Uterus (tissue), 4 donors: ENCODE data around the gene TEX2. TPM values are rescaled to one million over a fixed set of nuclear protein-coding genes. Genes with fewer than 3 reads are reported as not detected.

Experiments used
- DNase-seq, 2 donors: peaks; one replicate each; pipeline ENCODE4 v3.0.0-alpha.2; 2019 to 2020
- H3K27ac ChIP-seq, 2 donors: fragments of 200-600 bp; sonication (generic); 1 replicate in 1 of 2; 2 replicates in 1 of 2; pipeline ENCODE4 v1.5.1; 2016 to 2018
- H3K27me3 ChIP-seq, 2 donors: fragments of 200-600 bp; sonication (generic); one replicate each; pipeline ENCODE4 v1.5.1; 2018 to 2019; ENCODE audit warnings: control low read depth in 1 of 2
- H3K36me3 ChIP-seq, 2 donors: fragments of 200-600 bp; sonication (generic); one replicate each; pipeline ENCODE4 v1.5.1; 2019; ENCODE audit warnings: control low read depth in 1 of 2
- H3K4me1 ChIP-seq, 2 donors: fragments of 200-600 bp; sonication (generic); one replicate each; pipeline ENCODE4 v1.5.1; 2018 to 2019; ENCODE audit warnings: control low read depth in 1 of 2
- H3K4me3 ChIP-seq, 2 donors: fragments of 200-600 bp; sonication (generic); 1 replicate in 1 of 2; 2 replicates in 1 of 2; pipeline ENCODE4 v1.5.1; 2018 to 2019; ENCODE audit warnings: mild to moderate bottlenecking in 1 of 2
- H3K9me3 ChIP-seq, 2 donors: fragments of 200-600 bp; sonication (generic); one replicate each; pipeline ENCODE4 v1.5.1; 2019; ENCODE audit warnings: control low read depth in 1 of 2
- CTCF ChIP-seq, 4 experiments: fragments of 200-600 bp in 2 of 4; fragments of 450-650 bp in 2 of 4; sonication (generic) in 2 of 4; IDR thresholded peaks; one replicate each; pipeline ENCODE4 v1.5.1; 2016 to 2019; ENCODE audit warnings: antibody characterized with exemption in 4 of 4, mild to moderate bottlenecking in 2 of 4, moderate library complexity in 1 of 4
- POLR2A ChIP-seq, 2 donors: fragments of 450-650 bp; IDR thresholded peaks; one replicate each; pipeline ENCODE4 v1.6.1; 2016; ENCODE audit warnings: antibody characterized with exemption in 2 of 2, mild to moderate bottlenecking in 1 of 2, moderate library complexity in 1 of 2
- intact Hi-C: fragments of 100-400 bp; cut with DNase I; formaldehyde crosslinking; loops from one replicate; pipeline ENCODE4 v1.15.1; 2023; ENCODE audit warnings: low total_unique reads
- total RNA-seq, 4 donors: library from RNA; depleted of rRNA in 3 of 4; stranded (reverse); fragments of >200 nt in 3 of 4; gene quantifications; one replicate each; pipeline versions ENCODE4 v1.1.0 to v1.2.4, GENCODE V29; 2014 to 2023
- donor health status: DM: yes; HTN: yes; CAD: no.

The TEX2 gene
- total RNA-seq, 4 donors from 2014 or later = 23.8 to 43.4 (median 35.6) TPM

- Histone ChIP-seq H3K9me3 (no peaks in the 10 kb centered on the region), H3K27me3 (no peaks in the 10 kb centered on the region), H3K27ac (no peak overlapping the region), H3K4me1 (peaks cover 0 to 4% of the 10 kb centered on the region in 2 donors), H3K36me3 (no peaks in the 10 kb centered on the region), H3K4me3 (no peak overlapping the region)
- no peak for DNase-seq
- no peak for TF ChIP-seq CTCF (IDR thresholded peaks at IDR 0.05)
- intact Hi-C loops = no loop called here
Observed at GRCh38 chr17:64113006-64113405, 150.1 kb downstream of the TEX2 start.

GRCh38 chr17:64111831-64112230 lies 151.2 kb downstream of the TEX2 start:
- no peaks in the 10 kb centered on the region for H3K36me3 ChIP-seq
- no peaks in the 10 kb centered on the region for H3K4me1 ChIP-seq
- no peak for DNase-seq
- no peak for TF ChIP-seq POLR2A (IDR thresholded peaks at IDR 0.05)
- no peak overlapping the region for H3K4me3 ChIP-seq
- no peaks in the 10 kb centered on the region for H3K27me3 ChIP-seq
- intact Hi-C loops = no loop called here
- no peak overlapping the region for H3K27ac ChIP-seq
- H3K9me3 ChIP-seq = no peaks in the 10 kb centered on the region

- no peaks in the 10 kb centered on the region for H3K36me3 ChIP-seq
- no peak overlapping the region for H3K4me3 ChIP-seq
- TF ChIP-seq CTCF (IDR thresholded peaks at IDR 0.05) (no peak), POLR2A (IDR thresholded peaks at IDR 0.05) (no peak)
- intact Hi-C loops = no loop called here
- no peaks in the 10 kb centered on the region for H3K9me3 ChIP-seq
- no peak overlapping the region for H3K27ac ChIP-seq
- no peak for DNase-seq
- H3K27me3 ChIP-seq = no peaks in the 10 kb centered on the region
- no peaks in the 10 kb centered on the region for H3K4me1 ChIP-seq
Observed at GRCh38 chr17:64110379-64111152, 152.5 kb downstream of the TEX2 start.

GRCh38 chr17:64109400-64109799 lies 153.7 kb downstream of the TEX2 start:
- intact Hi-C loops = no loop called here
- Histone ChIP-seq H3K27me3 (no peaks in the 10 kb centered on the region), H3K27ac (no peak overlapping the region), H3K4me1 (no peaks in the 10 kb centered on the region), H3K36me3 (no peaks in the 10 kb centered on the region), H3K4me3 (no peak overlapping the region), H3K9me3 (no peaks in the 10 kb centered on the region)
- TF ChIP-seq CTCF (IDR thresholded peaks at IDR 0.05) (no peak), POLR2A (IDR thresholded peaks at IDR 0.05) (no peak)
- DNase-seq = no peak

GRCh38 chr17:64107500-64108236 lies 155.4 kb downstream of the TEX2 start:
- DNase-seq = no peak
- no peak for TF ChIP-seq CTCF (IDR thresholded peaks at IDR 0.05)
- TF ChIP-seq POLR2A (IDR thresholded peaks at IDR 0.05) = no peak
- Histone ChIP-seq H3K4me3 (no peak overlapping the region), H3K27me3 (no peaks in the 10 kb centered on the region), H3K4me1 (no peaks in the 10 kb centered on the region), H3K36me3 (no peaks in the 10 kb centered on the region), H3K9me3 (no peaks in the 10 kb centered on the region), H3K27ac (no peak overlapping the region)
- intact Hi-C loops = no loop called here
